Measurements from ENCODE around the gene C4A.
"Not testable (repeated sequence)": the region's sequence is repeated elsewhere in the genome, so short reads cannot be mapped to it uniquely, and the experiment has no call there.

DNA sequence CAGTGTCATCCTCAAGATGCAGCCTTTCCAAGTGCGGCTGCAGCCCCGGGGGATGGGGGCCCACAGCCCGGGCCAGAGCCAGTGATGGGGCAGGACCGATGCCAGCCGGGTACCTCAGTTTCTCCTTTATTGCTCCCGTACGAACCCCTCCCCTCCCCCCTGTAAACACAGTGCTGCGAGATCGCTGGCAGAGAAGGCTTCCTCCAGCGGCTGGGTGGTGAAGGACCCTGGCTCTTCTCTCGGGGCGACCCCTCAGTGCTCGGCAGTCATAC, 59.1 kb downstream of the C4A start:
- TF ChIP-seq, protein P1, sequence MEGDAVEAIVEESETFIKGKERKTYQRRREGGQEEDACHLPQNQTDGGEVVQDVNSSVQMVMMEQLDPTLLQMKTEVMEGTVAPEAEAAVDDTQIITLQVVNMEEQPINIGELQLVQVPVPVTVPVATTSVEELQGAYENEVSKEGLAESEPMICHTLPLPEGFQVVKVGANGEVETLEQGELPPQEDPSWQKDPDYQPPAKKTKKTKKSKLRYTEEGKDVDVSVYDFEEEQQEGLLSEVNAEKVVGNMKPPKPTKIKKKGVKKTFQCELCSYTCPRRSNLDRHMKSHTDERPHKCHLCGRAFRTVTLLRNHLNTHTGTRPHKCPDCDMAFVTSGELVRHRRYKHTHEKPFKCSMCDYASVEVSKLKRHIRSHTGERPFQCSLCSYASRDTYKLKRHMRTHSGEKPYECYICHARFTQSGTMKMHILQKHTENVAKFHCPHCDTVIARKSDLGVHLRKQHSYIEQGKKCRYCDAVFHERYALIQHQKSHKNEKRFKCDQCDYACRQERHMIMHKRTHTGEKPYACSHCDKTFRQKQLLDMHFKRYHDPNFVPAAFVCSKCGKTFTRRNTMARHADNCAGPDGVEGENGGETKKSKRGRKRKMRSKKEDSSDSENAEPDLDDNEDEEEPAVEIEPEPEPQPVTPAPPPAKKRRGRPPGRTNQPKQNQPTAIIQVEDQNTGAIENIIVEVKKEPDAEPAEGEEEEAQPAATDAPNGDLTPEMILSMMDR (IDR thresholded peaks at IDR 0.05; ENCODE audit: insufficient read depth, low read length, poor library complexity, severe bottlenecking): not testable (repeated sequence)
- TF ChIP-seq EZH2phosphoT487 (conservative IDR thresholded peaks at IDR 0.05; ENCODE audit: low read length): not testable (repeated sequence)

All from SU-DHL-6 (cell line).